Germinal center (tissue), 1 donor: ENCODE data around the gene TEDC2.
A peak's percentile ranks its signal among the peaks of the same experiment; 100 is the strongest.
"Not testable (repeated sequence)": the region's sequence is repeated elsewhere in the genome, so short reads cannot be mapped to it uniquely, and the experiment has no call there.

Experiments
- DNase-seq: peaks from one replicate; pipeline ENCODE4 v3.0.0; 2012; ENCODE audit warnings: mixed read lengths, low spot score

TEDC2 gene

GRCh38 chr16:2477327-2477726, 17.4 kb downstream of the TEDC2 start:
- DNase-seq = no peak

- no peak for DNase-seq
These were observed 18.4 kb downstream of the TEDC2 start for GRCh38 chr16:2478279-2478678.

- not testable (repeated sequence) for DNase-seq
These were observed 20.1 kb downstream of the TEDC2 start for GRCh38 chr16:2479996-2480395.

DNA sequence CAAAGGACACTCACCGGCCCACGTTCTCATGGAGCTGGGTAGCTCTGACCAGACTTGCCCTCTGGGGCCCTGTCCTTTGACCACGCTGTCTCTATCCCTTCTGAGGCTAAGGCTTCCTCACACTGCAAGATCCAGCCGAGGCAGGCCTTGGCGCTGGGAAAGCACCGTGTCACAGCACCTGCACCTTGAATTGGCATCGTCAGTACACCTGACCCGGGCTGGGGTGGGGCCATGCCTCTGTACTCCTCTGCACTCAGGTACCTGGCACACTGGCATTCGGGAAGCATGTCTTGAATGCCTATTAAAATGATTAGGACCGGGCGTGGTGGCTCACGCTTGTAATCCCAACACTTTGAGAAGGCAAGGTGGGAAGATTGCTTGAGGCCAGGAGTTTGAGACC, 21.0 kb downstream of the TEDC2 start:
- DNase-seq = no peak

- no peak for DNase-seq
These were observed 21.8 kb downstream of the TEDC2 start for GRCh38 chr16:2481676-2482075.

DNA sequence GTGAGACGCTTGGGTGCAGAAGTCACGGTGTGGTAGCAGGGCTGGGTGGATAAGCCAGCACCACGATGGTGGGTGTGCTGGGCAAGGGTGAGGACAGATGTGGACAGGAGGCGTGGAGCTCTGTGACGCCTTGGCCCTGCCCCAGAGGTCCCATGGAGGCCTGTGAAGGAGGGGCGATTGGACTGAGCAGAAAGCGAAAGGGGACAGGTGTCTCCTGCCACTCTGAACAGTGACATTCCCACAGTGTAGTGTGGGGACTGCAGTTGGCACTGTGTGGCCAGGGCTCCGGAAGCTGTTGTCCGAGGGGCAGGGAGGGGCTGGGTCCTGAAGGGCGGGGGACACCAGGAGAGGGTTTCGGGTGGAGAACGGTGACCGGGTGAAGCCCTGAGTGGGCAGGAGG, 22.3 kb downstream of the TEDC2 start:
- DNase-seq = no peak

DNA sequence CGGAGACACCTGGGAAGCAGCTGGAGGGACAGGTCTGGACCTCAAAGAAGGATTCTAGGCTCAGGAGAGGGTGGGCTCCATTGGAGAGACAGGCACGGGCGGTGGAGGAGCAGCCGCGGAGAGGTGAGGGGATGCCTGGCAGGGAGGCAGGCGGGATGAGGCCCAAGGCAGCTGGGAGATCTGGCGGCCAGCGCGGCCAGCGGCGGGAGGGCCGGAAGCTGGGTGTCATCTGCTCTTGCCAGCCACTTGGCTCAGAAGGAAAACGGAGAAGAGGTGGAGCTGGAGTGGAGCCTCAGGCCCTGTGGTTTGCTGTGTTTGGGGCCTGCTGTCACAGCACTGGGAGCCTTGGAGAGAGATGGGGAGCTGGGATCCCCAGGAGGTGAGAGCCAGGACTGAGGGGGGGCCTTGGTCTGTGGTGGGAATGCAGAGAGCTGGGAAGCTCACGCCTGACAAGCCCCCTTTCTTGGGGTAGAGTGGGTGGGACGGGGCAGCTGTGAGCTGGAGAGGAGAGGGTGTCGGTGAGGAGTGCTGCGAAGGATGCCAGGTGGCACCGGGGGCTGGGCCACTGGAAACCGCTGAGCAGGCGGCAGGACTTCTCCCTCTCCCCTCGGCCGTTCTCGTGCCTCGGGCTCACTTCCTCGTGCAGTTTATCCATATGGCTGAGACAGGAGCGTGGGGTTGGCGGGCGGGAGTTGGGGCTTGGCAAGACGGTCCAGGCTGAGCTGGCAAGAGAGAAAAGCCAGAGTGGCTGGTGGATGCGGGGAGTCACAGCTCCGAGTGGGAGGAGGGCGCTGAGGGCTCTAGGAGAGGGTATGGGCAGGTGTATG, 23.0 kb downstream of the TEDC2 start:
- DNase-seq = no peak

GRCh38 chr16:2483939-2484897, 24.3 kb downstream of the TEDC2 start:
- no peak for DNase-seq

GRCh38 chr16:2484898-2485508, 25.1 kb downstream of the TEDC2 start:
- DNase-seq = no peak

DNA sequence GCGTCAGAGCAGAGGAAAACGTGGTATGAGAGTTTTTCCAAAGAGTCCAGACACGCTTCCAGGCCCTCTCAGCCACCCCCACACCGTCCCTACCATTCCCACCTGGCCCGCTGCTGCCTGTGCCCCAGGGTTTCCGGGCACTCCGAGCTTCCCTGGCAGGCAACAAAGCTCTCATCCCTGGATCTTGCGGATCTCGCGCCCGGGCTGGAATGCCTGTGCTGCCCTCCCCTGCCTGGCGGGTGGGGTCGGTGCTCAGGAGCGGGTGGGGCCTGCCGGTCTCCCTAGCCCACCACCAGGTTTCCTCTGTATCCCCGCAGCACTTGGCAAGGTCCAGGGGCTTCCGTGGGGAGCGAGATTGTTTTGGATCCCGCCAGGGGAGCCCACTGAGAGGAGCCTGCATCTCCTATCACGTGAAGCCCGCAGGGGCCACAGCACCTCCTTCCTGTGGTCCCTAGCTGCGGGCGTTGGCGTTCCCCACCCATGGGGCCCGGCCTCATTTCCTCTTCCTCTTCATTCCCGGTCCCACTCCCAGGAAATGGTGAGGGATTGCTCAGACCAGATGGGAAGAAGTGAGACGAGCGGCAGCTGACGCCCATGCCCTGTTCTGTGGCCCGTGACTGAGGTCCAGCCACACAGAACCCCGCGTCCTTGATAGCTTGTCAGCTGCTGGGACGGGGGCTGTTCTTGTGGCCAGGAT, 26.1 kb downstream of the TEDC2 start:
- DNase-seq = no peak

- DNase-seq = peak; percentile 88
These were observed 27.0 kb downstream of the TEDC2 start for GRCh38 chr16:2486645-2487516.

DNA sequence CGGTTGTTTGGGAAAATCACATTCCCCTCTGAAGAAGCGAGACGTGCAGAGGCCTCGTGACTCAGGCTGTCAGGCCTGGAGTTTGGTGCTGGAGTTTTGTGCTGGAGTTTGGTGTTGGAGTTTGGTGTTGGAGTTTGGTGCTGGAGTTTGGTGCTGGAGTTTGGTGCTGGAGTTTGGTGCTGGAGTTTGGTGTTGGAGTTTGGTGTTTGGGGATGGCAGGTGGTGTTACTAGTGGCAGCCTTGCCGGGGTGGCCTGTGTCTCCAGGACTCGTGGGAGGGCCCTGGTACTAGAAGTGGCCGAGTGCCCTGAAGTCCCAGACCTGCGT, 27.6 kb downstream of the TEDC2 start:
- DNase-seq = no peak

DNA sequence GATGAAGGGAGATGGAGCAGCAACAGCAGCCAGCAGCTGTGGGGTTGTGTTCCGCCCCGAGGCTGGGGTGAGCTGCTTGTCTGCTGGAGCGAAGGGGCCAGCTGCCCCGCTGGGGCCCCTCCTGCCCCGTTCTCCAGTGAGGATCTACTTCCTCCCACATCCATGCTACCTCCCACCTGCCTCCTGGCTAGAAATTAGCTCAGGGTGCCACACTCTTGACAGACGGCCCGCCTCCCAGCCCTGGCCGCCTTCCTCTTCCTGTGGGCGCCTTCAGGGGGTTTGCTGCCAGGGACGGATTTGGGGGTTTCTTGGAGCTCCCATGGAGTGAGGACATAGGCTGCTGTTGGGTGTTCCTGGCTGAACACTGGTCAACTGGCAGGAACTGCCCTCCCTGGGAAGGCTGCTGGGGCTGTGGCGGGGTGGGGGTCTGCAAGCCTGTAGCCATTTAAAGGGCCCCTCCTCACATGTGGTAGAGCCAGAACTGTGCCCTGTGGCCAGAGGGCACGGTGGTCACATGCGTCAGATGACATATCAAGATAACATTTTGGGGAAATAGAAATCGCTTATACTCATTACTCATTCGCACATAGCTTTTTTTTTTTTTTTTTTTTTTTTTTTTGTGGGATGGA, 28.1 kb downstream of the TEDC2 start:
- no peak for DNase-seq

DNA sequence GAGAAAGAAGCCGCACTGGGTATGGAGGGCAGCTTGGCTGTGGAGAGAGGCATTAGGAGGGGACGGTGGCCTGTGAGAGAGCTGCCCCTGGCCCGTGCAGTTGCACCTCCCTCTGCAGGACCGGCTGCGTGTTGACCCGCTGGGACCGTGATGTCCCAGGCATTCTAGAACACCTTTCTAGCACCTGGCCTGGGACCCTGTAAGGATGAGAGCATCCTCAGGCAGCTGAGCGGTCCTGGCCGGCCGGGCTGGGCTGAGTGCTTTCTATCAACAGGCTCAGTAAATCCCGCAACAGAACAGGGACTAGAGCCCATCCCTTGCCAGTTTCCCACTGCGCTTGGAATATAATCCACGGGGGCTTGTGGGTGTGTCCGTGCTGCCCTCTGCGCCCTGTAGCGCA, 29.7 kb downstream of the TEDC2 start:
- DNase-seq = no peak

DNA sequence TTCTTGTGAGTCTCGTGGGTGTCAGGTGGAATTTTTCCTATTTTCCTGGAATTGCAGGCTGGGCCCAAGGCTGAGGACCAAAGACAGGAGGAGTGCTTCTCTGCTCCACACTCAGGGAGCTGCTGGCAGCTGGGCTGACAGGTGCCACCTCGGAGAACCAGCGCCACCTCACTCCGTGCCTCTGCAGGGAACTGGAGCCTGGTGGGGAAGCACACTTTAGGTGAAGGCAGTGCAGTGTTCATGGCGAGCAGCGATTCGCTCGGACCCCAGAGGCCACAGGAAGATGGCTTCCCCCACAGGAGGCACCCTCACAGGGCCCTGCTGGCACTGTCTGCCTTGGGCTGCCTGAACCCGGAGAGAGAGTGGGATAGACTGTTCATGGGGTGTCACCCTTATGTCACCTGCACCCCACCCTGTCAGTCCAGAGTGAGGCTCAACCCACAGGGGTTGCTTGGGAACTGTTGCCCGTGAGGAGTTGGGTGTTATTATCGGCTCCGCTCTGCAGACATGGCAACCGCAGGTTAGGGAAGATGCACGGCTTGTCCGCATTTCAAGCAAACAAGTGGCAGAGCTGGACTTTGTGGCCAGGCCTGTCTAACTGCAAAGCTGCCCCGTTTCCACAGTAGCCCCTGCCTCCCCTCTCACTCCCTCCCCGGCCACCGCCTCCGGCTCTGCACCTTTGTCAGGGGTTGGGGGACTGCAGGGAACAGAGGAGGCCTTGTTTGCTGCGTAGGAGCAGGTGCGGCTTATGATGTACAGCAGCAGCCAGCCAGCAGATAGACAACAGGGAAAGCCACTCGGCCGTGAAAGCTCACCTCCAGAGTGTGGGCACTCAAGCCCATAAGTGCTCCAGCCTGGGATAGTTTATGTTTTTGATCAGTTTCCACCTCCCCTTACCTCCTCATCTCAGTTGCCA, 30.5 kb downstream of the TEDC2 start:
- no peak for DNase-seq

GRCh38 chr16:2492292-2492691, 32.4 kb downstream of the TEDC2 start:
- DNase-seq = no peak

- no peak for DNase-seq
These were observed 33.7 kb downstream of the TEDC2 start for GRCh38 chr16:2493605-2494004.

GRCh38 chr16:2494616-2495015, 34.7 kb downstream of the TEDC2 start:
- DNase-seq = no peak

- no peak for DNase-seq
These were observed 35.1 kb downstream of the TEDC2 start for GRCh38 chr16:2495041-2495440.
